Right kidney (tissue), 1 donor: ENCODE data around the gene PHF21B.
"Not testable (repeated sequence)": the region's sequence is repeated elsewhere in the genome, so short reads cannot be mapped to it uniquely, and the experiment has no call there.

Experiments used
- DNase-seq: peaks from one replicate; pipeline ENCODE4 v3.0.0-alpha.2; 2016

The PHF21B gene

GRCh38 chr22:44871782-44872181, 138.0 kb downstream of the PHF21B start:
- no peak for DNase-seq

- DNase-seq: no peak
These were observed 139.8 kb downstream of the PHF21B start for GRCh38 chr22:44870021-44870420.

GRCh38 chr22:44869196-44869595, 140.6 kb downstream of the PHF21B start:
- no peak for DNase-seq

GRCh38 chr22:44865193-44866057, 144.4 kb downstream of the PHF21B start:
- DNase-seq: no peak

GRCh38 chr22:44862981-44863860, 146.6 kb downstream of the PHF21B start:
- DNase-seq: no peak

GRCh38 chr22:44862281-44862680, 147.5 kb downstream of the PHF21B start:
- DNase-seq: no peak

GRCh38 chr22:44861245-44861644, 148.6 kb downstream of the PHF21B start:
- DNase-seq: no peak

- DNase-seq: no peak
These were observed 149.5 kb downstream of the PHF21B start for GRCh38 chr22:44860311-44860710.

- no peak for DNase-seq
These were observed 150.2 kb downstream of the PHF21B start for GRCh38 chr22:44859641-44860040.

GRCh38 chr22:44858819-44859218, 151.0 kb downstream of the PHF21B start:
- DNase-seq: not testable (repeated sequence)

GRCh38 chr22:44855855-44856254, 153.9 kb downstream of the PHF21B start:
- DNase-seq: no peak

- DNase-seq: not testable (repeated sequence)
These were observed 155.2 kb downstream of the PHF21B start for GRCh38 chr22:44854641-44855040.

GRCh38 chr22:44850946-44851345, 158.9 kb downstream of the PHF21B start:
- no peak for DNase-seq

- no peak for DNase-seq
These were observed 160.9 kb downstream of the PHF21B start for GRCh38 chr22:44848791-44849420.

- no peak for DNase-seq
These were observed 161.5 kb downstream of the PHF21B start for GRCh38 chr22:44848296-44848741.

GRCh38 chr22:44847892-44848291, 161.9 kb downstream of the PHF21B start:
- no peak for DNase-seq

GRCh38 chr22:44847380-44847779, 162.4 kb downstream of the PHF21B start:
- DNase-seq: no peak

GRCh38 chr22:44846726-44847275, 163.0 kb downstream of the PHF21B start:
- DNase-seq: no peak

- no peak for DNase-seq
These were observed 163.7 kb downstream of the PHF21B start for GRCh38 chr22:44845796-44846720.

GRCh38 chr22:44845191-44845590, 164.6 kb downstream of the PHF21B start:
- no peak for DNase-seq

GRCh38 chr22:44842417-44842816, 167.4 kb downstream of the PHF21B start:
- DNase-seq: no peak
